ENCODE measurements around the gene CDRT15. TPM values are rescaled to one million over a fixed set of nuclear protein-coding genes. Genes with fewer than 3 reads are reported as not detected.
"Not testable (repeated sequence)": the region's sequence is repeated elsewhere in the genome, so short reads cannot be mapped to it uniquely, and the experiment has no call there.

CDRT15 gene
- 1 to 10 TPM in 2 of 4 donors, under 1 TPM in 1, not detected in 1; 0.34 to 1.3 (median 1.1) TPM for polyA plus RNA-seq (ENCODE audit: insufficient read length in 4 of 4)

GRCh38 chr17:14236762-14237161 is at the start of gene CDRT15:
TSS of gene CDRT15 (minus strand) at chr17:14236862. CDS start at chr17:14236833, 29 bp downstream.
- not testable (repeated sequence) for DNase-seq (ENCODE audit: low read depth in 4 of 4, low spot score in 2 of 4)

- no peak for DNase-seq (ENCODE audit: low read depth in 4 of 4, low spot score in 2 of 4)
Observed at GRCh38 chr17:14282726-14283125, 46.1 kb upstream of the CDRT15 start.

GRCh38 chr17:14281530-14281929 is 44.9 kb upstream of the CDRT15 start:
- DNase-seq (ENCODE audit: low read depth in 4 of 4, low spot score in 2 of 4) = no peak

GRCh38 chr17:14276535-14277250 is 40.0 kb upstream of the CDRT15 start:
- no peak for DNase-seq (ENCODE audit: low read depth in 4 of 4, low spot score in 2 of 4)

GRCh38 chr17:14270508-14270907 is 33.8 kb upstream of the CDRT15 start:
- DNase-seq (ENCODE audit: low read depth in 4 of 4, low spot score in 2 of 4) = no peak

- DNase-seq (ENCODE audit: low read depth in 4 of 4, low spot score in 2 of 4) = no peak
Observed at GRCh38 chr17:14269473-14269872, 32.8 kb upstream of the CDRT15 start.

- no peak for DNase-seq (ENCODE audit: low read depth in 4 of 4, low spot score in 2 of 4)
Observed at GRCh38 chr17:14268264-14268663, 31.6 kb upstream of the CDRT15 start.

- DNase-seq (ENCODE audit: low read depth in 4 of 4, low spot score in 2 of 4) = no peak
Observed at GRCh38 chr17:14261406-14261805, 24.7 kb upstream of the CDRT15 start.

GRCh38 chr17:14245629-14246028 is 9.0 kb upstream of the CDRT15 start:
- no peak for DNase-seq (ENCODE audit: low read depth in 4 of 4, low spot score in 2 of 4)

GRCh38 chr17:14245002-14245401 is 8.3 kb upstream of the CDRT15 start:
- no peak for DNase-seq (ENCODE audit: low read depth in 4 of 4, low spot score in 2 of 4)

- not testable (repeated sequence) for DNase-seq (ENCODE audit: low read depth in 4 of 4, low spot score in 2 of 4)
Observed at GRCh38 chr17:14239271-14239670, 2.6 kb upstream of the CDRT15 start.

GRCh38 chr17:14236032-14236431 is 630 bp downstream of the CDRT15 start:
- not testable (repeated sequence) for DNase-seq (ENCODE audit: low read depth in 4 of 4, low spot score in 2 of 4)

GRCh38 chr17:14235047-14235446 is 1.6 kb downstream of the CDRT15 start:
- not testable (repeated sequence) for DNase-seq (ENCODE audit: low read depth in 4 of 4, low spot score in 2 of 4)

GRCh38 chr17:14231187-14231586 is 5.5 kb downstream of the CDRT15 start:
- not testable (repeated sequence) for DNase-seq (ENCODE audit: low read depth in 4 of 4, low spot score in 2 of 4)

GRCh38 chr17:14228903-14229302 is 7.8 kb downstream of the CDRT15 start:
- no peak for DNase-seq (ENCODE audit: low read depth in 4 of 4, low spot score in 2 of 4)

GRCh38 chr17:14227052-14227451 is 9.6 kb downstream of the CDRT15 start:
- DNase-seq (ENCODE audit: low read depth in 4 of 4, low spot score in 2 of 4) = no peak

GRCh38 chr17:14225254-14225980 is 11.2 kb downstream of the CDRT15 start:
- no peak for DNase-seq (ENCODE audit: low read depth in 4 of 4, low spot score in 2 of 4)

- no peak for DNase-seq (ENCODE audit: low read depth in 4 of 4, low spot score in 2 of 4)
Observed at GRCh38 chr17:14222611-14223010, 14.1 kb downstream of the CDRT15 start.

- no peak for DNase-seq (ENCODE audit: low read depth in 4 of 4, low spot score in 2 of 4)
Observed at GRCh38 chr17:14214271-14214670, 22.4 kb downstream of the CDRT15 start.

GRCh38 chr17:14212401-14212800 is 24.3 kb downstream of the CDRT15 start:
- no peak for DNase-seq (ENCODE audit: low read depth in 4 of 4, low spot score in 2 of 4)

- no peak for DNase-seq (ENCODE audit: low read depth in 4 of 4, low spot score in 2 of 4)
Observed at GRCh38 chr17:14211801-14212200, 24.9 kb downstream of the CDRT15 start.

- DNase-seq (ENCODE audit: low read depth in 4 of 4, low spot score in 2 of 4) = no peak
Observed at GRCh38 chr17:14211246-14211645, 25.4 kb downstream of the CDRT15 start.

Measured in left renal cortex interstitium (tissue), 4 donors.